K562 (cell line): ENCODE data around the gene CCDC88A. TPM values are rescaled to one million over a fixed set of nuclear protein-coding genes. Genes with fewer than 3 reads are reported as not detected.

Experiments used
- BRF1 ChIP-seq: IDR thresholded peaks from 3 replicates; pipeline ENCODE4 v1.6.1; 2011; ENCODE audit warnings: borderline replicate concordance, mild to moderate bottlenecking; ENCODE audit not compliant: insufficient read length; ENCODE audit errors: extremely low read depth
- CGGBP1 ChIP-seq: fragments of 250-450 bp; sonication (Bioruptor Pico); IDR thresholded peaks from 2 replicates; pipeline ENCODE4 v1.9.0; 2021; ENCODE audit warnings: mild to moderate bottlenecking
- CUX1 ChIP-seq: fragments of 200-800 bp; sonication (Bioruptor generic); IDR thresholded peaks from 2 replicates; pipeline ENCODE4 v1.6.1; 2016; ENCODE audit warnings: missing genetic modification characterization, missing compliant biosample characterization
- ESRRA ChIP-seq: fragments of 450-650 bp; IDR thresholded peaks from 2 replicates; pipeline ENCODE4 v1.6.1; 2014; ENCODE audit warnings: low read depth, mild to moderate bottlenecking, moderate library complexity, borderline replicate concordance
- ETV6 ChIP-seq, 3 experiments: fragments of 150-350 bp in 1 of 3; sonication (generic) in 1 of 3; formaldehyde crosslinking in 1 of 3; IDR thresholded peaks; 2 replicates each; pipeline versions ENCODE4 v1.6.1 to v1.8.0; 2014 to 2022; ENCODE audit warnings: borderline replicate concordance in 2 of 3, low read depth in 2 of 3, antibody characterized with exemption in 1 of 3, low read length in 1 of 3, mild to moderate bottlenecking in 1 of 3, missing genetic modification reagents in 1 of 3
- HDGF ChIP-seq: fragments of 450-650 bp; IDR thresholded peaks from 2 replicates; pipeline ENCODE4 v1.6.1; 2016
- IFI16 ChIP-seq: fragments of 250-450 bp; sonication (Bioruptor Pico); IDR thresholded peaks from 2 replicates; pipeline ENCODE4 v2.1.2; 2022; ENCODE audit warnings: mild to moderate bottlenecking, inconsistent platforms
- NCOA1 ChIP-seq: fragments of 450-650 bp; IDR thresholded peaks from 2 replicates; pipeline ENCODE4 v1.6.1; 2016; ENCODE audit warnings: low read depth
- PML ChIP-seq: IDR thresholded peaks from 2 replicates; pipeline ENCODE4 v1.6.1; 2012; ENCODE audit warnings: low read length, inconsistent platforms
- SIRT6 ChIP-seq: IDR thresholded peaks from one replicate; pipeline ENCODE4 v1.6.1; 2012; ENCODE audit warnings: low read depth, mild to moderate bottlenecking, control low read depth, inconsistent platforms, low read length, moderate library complexity
- SREBF1 ChIP-seq: fragments of 150-350 bp; IDR thresholded peaks from 2 replicates; pipeline ENCODE4 v1.6.1; 2014; ENCODE audit warnings: antibody characterized with exemption, low read depth, low read length, borderline replicate concordance
- STAT5B ChIP-seq: fragments of 250-450 bp; sonication (Bioruptor Pico); IDR thresholded peaks from 2 replicates; pipeline ENCODE4 v1.8.0; 2021; ENCODE audit warnings: mild to moderate bottlenecking, inconsistent platforms
- TAF9B ChIP-seq: fragments of 450-650 bp; IDR thresholded peaks from 2 replicates; pipeline ENCODE4 v1.6.1; 2018; ENCODE audit warnings: mild to moderate bottlenecking; ENCODE audit not compliant: partially characterized antibody
- THAP12 ChIP-seq: fragments of 250-450 bp; sonication (Bioruptor Pico); IDR thresholded peaks from 2 replicates; pipeline ENCODE4 v1.9.0; 2021; ENCODE audit warnings: mild to moderate bottlenecking, inconsistent platforms
- ZNF445 ChIP-seq: fragments of 250-450 bp; sonication (Bioruptor Pico); IDR thresholded peaks from 2 replicates; pipeline ENCODE4 v1.4.0; 2020; ENCODE audit warnings: low read depth, mild to moderate bottlenecking, moderate library complexity
- ZNF655 ChIP-seq: fragments of 250-450 bp; sonication (Bioruptor Pico); IDR thresholded peaks from 2 replicates; pipeline ENCODE4 v1.5.0; 2021
- ZNF717 ChIP-seq: fragments of 250-450 bp; sonication (Bioruptor Pico); IDR thresholded peaks from 2 replicates; pipeline ENCODE4 v1.5.0; 2021
- ZSCAN29 ChIP-seq: fragments of 450-650 bp; IDR thresholded peaks from 2 replicates; pipeline ENCODE4 v1.6.1; 2017
- ZSCAN32 ChIP-seq: fragments of 450-650 bp; formaldehyde crosslinking; IDR thresholded peaks from 2 replicates; pipeline ENCODE4 v1.4.0; 2020; ENCODE audit warnings: mild to moderate bottlenecking, moderate library complexity
- polyA plus RNA-seq, 8 experiments: library from polyadenylated mRNA; depleted of rRNA in 4 of 8; stranded (reverse) in 5 of 8; unstranded in 3 of 8; fragments of >200 nt; fragmentation: Nextera tagmentation in 2 of 8; fragmentation: Illumina TruSeq in 1 of 8; extraction: Ambion mirVana in 2 of 8; extraction: Trizol in 1 of 8; gene quantifications; 2 replicates each; pipeline versions ENCODE4 v1.2.1 to v1.2.3, GENCODE V29; 2011 to 2014; ENCODE audit warnings: inconsistent platforms in 1 of 8, missing spikeins in 1 of 8
- total RNA-seq, 7 experiments: library from RNA; depleted of rRNA in 6 of 7; stranded (reverse); fragments of >200 nt in 6 of 7; fragmentation: Illumina TruSeq in 2 of 7; extraction: Trizol in 2 of 7; gene quantifications; 2 replicates each; pipeline versions ENCODE4 v1.2.1 to v1.2.3, GENCODE V29; 2011 to 2021; ENCODE audit warnings: low replicate concordance in 1 of 7

Gene CCDC88A
- total and polyA plus RNA-seq, 9 of the 15 experiments (the other 6 are each of a cell fraction or from before 2014, with no cell fraction given) = 29.3 to 102 (median 55.6) TPM

GRCh38 chr2:55419679-55420438 is at the start of gene CCDC88A (continued):
- TF ChIP-seq SREBF1 = no peak
- TF ChIP-seq BRF1 = no peak
- TF ChIP-seq ZNF655 (CRISPR knock-in tag) = no peak
- TF ChIP-seq NCOA1 = peak; percentile 18; the same call in 1 of the 2 replicates
- peak; percentile 31; the same call in 1 of the 2 replicates for TF ChIP-seq CGGBP1 (CRISPR knock-in tag)
- 0 out of 2 replicates have a peak, but pooled peaks have one; percentile 75 for TF ChIP-seq CUX1 (CRISPR knock-in tag)
- no peak for TF ChIP-seq SIRT6
- no peak for TF ChIP-seq ZNF717 (CRISPR knock-in tag)
- TF ChIP-seq PML = peak; percentile 73; the same call in 1 of the 2 replicates
- peak in 1 of 2 experiments; percentile 51; a peak in 1 of 4 replicates for TF ChIP-seq ETV6 (IDR thresholded peaks at IDR 0.05; ENCODE audit: borderline replicate concordance in 1 of 2, low read depth in 2 of 2, low read length in 1 of 2)
- TF ChIP-seq ETV6 (CRISPR knock-in tag; IDR thresholded peaks at IDR 0.05; ENCODE audit: borderline replicate concordance) = no peak
- no peak for TF ChIP-seq STAT5B
- TF ChIP-seq IFI16 (CRISPR knock-in tag) = no peak
- 0 out of 2 replicates have a peak, but pooled peaks have one; percentile 50 for TF ChIP-seq ZSCAN32 (CRISPR knock-in tag)
- TF ChIP-seq HDGF = no peak
- TF ChIP-seq ESRRA = peak; percentile 89; the same call in 1 of the 2 replicates
- no peak for TF ChIP-seq ZNF445 (CRISPR knock-in tag)
- TF ChIP-seq ZSCAN29 = peak; percentile 63; the same call in 1 of the 2 replicates
- no peak; the same call in none of the 2 replicates for TF ChIP-seq THAP12 (CRISPR knock-in tag)
- peak; percentile 97 for TF ChIP-seq TAF9B
